NCI-H2227 treated with DMSO at 0.1 percent for 48 hours (cell line): Measurements from ENCODE around the gene SOX21.
"Not testable (repeated sequence)": the region's sequence is repeated elsewhere in the genome, so short reads cannot be mapped to it uniquely, and the experiment has no call there.

Experiments
- DNase-seq: peaks from one replicate; lab custom pipeline; 2025; lab: John Stamatoyannopoulos, UW

SOX21 gene

GRCh38 chr13:94712287-94712811 lies at the start of gene SOX21:
TSS of gene SOX21 (minus strand) at chr13:94712545. CDS start at chr13:94712049, 496 bp downstream.
- DNase-seq, result no peak

- no peak for DNase-seq
Measured at GRCh38 chr13:94761407-94761806, 49.1 kb upstream of the SOX21 start.

- no peak for DNase-seq
Measured at GRCh38 chr13:94759120-94759728, 46.9 kb upstream of the SOX21 start.

- no peak for DNase-seq
Measured at GRCh38 chr13:94758436-94758960, 46.2 kb upstream of the SOX21 start.

- DNase-seq, result no peak
Measured at GRCh38 chr13:94753327-94753726, 41.0 kb upstream of the SOX21 start.

GRCh38 chr13:94749162-94749561 lies 36.8 kb upstream of the SOX21 start:
- no peak for DNase-seq

GRCh38 chr13:94739235-94739634 lies 26.9 kb upstream of the SOX21 start:
- no peak for DNase-seq

GRCh38 chr13:94731028-94731427 lies 18.7 kb upstream of the SOX21 start:
- DNase-seq, result no peak

- DNase-seq, result not testable (repeated sequence)
Measured at GRCh38 chr13:94729941-94730340, 17.6 kb upstream of the SOX21 start.

GRCh38 chr13:94726425-94726824 lies 14.1 kb upstream of the SOX21 start:
- DNase-seq, result no peak

GRCh38 chr13:94722609-94723345 lies 10.4 kb upstream of the SOX21 start:
- DNase-seq, result no peak

- not testable (repeated sequence) for DNase-seq
Measured at GRCh38 chr13:94718697-94719096, 6.4 kb upstream of the SOX21 start.

GRCh38 chr13:94717916-94718315 lies 5.6 kb upstream of the SOX21 start:
- no peak for DNase-seq

GRCh38 chr13:94716016-94716415 lies 3.7 kb upstream of the SOX21 start:
- no peak for DNase-seq

- no peak for DNase-seq
Measured at GRCh38 chr13:94713561-94714182, 1.3 kb upstream of the SOX21 start.

GRCh38 chr13:94712812-94713560 lies 641 bp upstream of the SOX21 start:
- DNase-seq, result no peak

- DNase-seq, result no peak
Measured at GRCh38 chr13:94711561-94712286, 621 bp downstream of the SOX21 start.

GRCh38 chr13:94710881-94711560 lies 1.3 kb downstream of the SOX21 start:
- DNase-seq, result no peak

GRCh38 chr13:94710065-94710781 lies 2.1 kb downstream of the SOX21 start:
- DNase-seq, result peak; percentile 12
